Measurements from ENCODE around the gene SLC30A5. TPM values are rescaled to one million over a fixed set of nuclear protein-coding genes. Genes with fewer than 3 reads are reported as not detected.
"Not testable (repeated sequence)": the region's sequence is repeated elsewhere in the genome, so short reads cannot be mapped to it uniquely, and the experiment has no call there.

SLC30A5 gene
- total RNA-seq, 2 donors from 2014 or later, result 39.7 to 56.6 TPM

- H3K9me3 ChIP-seq, result no peaks in the 10 kb centered on the region
- peaks cover 0 to 5% of the 10 kb centered on the region in 2 donors for H3K4me1 ChIP-seq
- H3K4me3 ChIP-seq, result no peak overlapping the region
- peaks cover 63% of the 10 kb centered on the region for H3K36me3 ChIP-seq
- no peak overlapping the region for H3K27ac ChIP-seq
- no peak for DNase-seq (ENCODE audit: low spot score)
- TF ChIP-seq CTCF (IDR thresholded peaks at IDR 0.05), result no peak
- no peaks in the 10 kb centered on the region for H3K27me3 ChIP-seq
These were observed 12.4 kb downstream of the SLC30A5 start for GRCh38 chr5:69105996-69106906.

GRCh38 chr5:69108367-69108766 lies 14.6 kb downstream of the SLC30A5 start:
- not testable (repeated sequence) for H3K9me3 ChIP-seq; H3K4me3 ChIP-seq; H3K27ac ChIP-seq; H3K4me1 ChIP-seq; H3K27me3 ChIP-seq; DNase-seq (ENCODE audit: low spot score)
- peaks cover 63% of the 10 kb centered on the region for H3K36me3 ChIP-seq

- peaks cover 73% of the 10 kb centered on the region for H3K36me3 ChIP-seq
- TF ChIP-seq CTCF (IDR thresholded peaks at IDR 0.05), result no peak
These were observed 20.0 kb downstream of the SLC30A5 start for GRCh38 chr5:69113851-69114250.

GRCh38 chr5:69115526-69115925 lies 21.7 kb downstream of the SLC30A5 start:
- no peak overlapping the region for H3K4me3 ChIP-seq
- no peaks in the 10 kb centered on the region for H3K9me3 ChIP-seq
- H3K27me3 ChIP-seq, result no peaks in the 10 kb centered on the region
- H3K27ac ChIP-seq, result no peak overlapping the region
- TF ChIP-seq CTCF (IDR thresholded peaks at IDR 0.05), result no peak
- no peak for DNase-seq (ENCODE audit: low spot score)
- H3K36me3 ChIP-seq, result peaks cover 72% of the 10 kb centered on the region
- H3K4me1 ChIP-seq, result no peaks in the 10 kb centered on the region

More at GRCh38 chr5:69113851-69114250, 20.0 kb downstream of the SLC30A5 start:
- Histone ChIP-seq H3K27ac (no peak overlapping the region), H3K9me3 (no peaks in the 10 kb centered on the region), H3K4me1 (no peaks in the 10 kb centered on the region), H3K4me3 (no peak overlapping the region), H3K27me3 (no peaks in the 10 kb centered on the region)
- no peak for DNase-seq (ENCODE audit: low spot score)

GRCh38 chr5:69129413-69129812 lies 35.6 kb downstream of the SLC30A5 start:
- no peak overlapping the region for H3K27ac ChIP-seq
- no peak for DNase-seq (ENCODE audit: low spot score)
- H3K36me3 ChIP-seq, result peaks cover 49% of the 10 kb centered on the region
- H3K9me3 ChIP-seq, result no peaks in the 10 kb centered on the region
- no peak for TF ChIP-seq CTCF (IDR thresholded peaks at IDR 0.05)
- no peaks in the 10 kb centered on the region for H3K4me1 ChIP-seq
- no peak overlapping the region for H3K4me3 ChIP-seq
- no peaks in the 10 kb centered on the region for H3K27me3 ChIP-seq

GRCh38 chr5:69130241-69130640 lies 36.4 kb downstream of the SLC30A5 start:
- H3K9me3 ChIP-seq, result no peaks in the 10 kb centered on the region
- H3K36me3 ChIP-seq, result peaks cover 41% of the 10 kb centered on the region
- H3K4me3 ChIP-seq, result no peak overlapping the region
- no peak overlapping the region for H3K27ac ChIP-seq
- TF ChIP-seq CTCF (IDR thresholded peaks at IDR 0.05), result no peak
- H3K4me1 ChIP-seq, result no peaks in the 10 kb centered on the region
- H3K27me3 ChIP-seq, result no peaks in the 10 kb centered on the region
- DNase-seq (ENCODE audit: low spot score), result no peak
